ENCODE results near the gene CD4. TPM values are rescaled to one million over a fixed set of nuclear protein-coding genes. Genes with fewer than 3 reads are reported as not detected.

The CD4 gene
- total and polyA plus RNA-seq, 4 donors = 15.9 to 44.8 (median 32.0) TPM

- Histone ChIP-seq H3K27ac (ENCODE audit: low read depth in 1 of 2, low read length in 2 of 2) (peak overlapping the region; percentile 50 to 90), H3K4me1 (ENCODE audit: control insufficient read depth in 4 of 4, insufficient read depth in 4 of 4, low read length in 3 of 4) (peaks cover 10 to 70% (median 61%) of the 10 kb centered on the region in 4 donors), H3K9ac (ENCODE audit: low read depth in 1 of 2, low read length in 2 of 2) (peak overlapping the region; percentile 6 to 40), H3K27me3 (ENCODE audit: control insufficient read depth in 4 of 4, insufficient read depth in 4 of 4, low read length in 3 of 4) (no peaks in the 10 kb centered on the region), H3K4me3 (ENCODE audit: low read depth in 1 of 3, low read length in 3 of 3) (peak overlapping the region in 1 of 3 donors; percentile 26), H3K9me3 (ENCODE audit: control insufficient read depth in 4 of 4, low read length in 3 of 4) (no peaks in the 10 kb centered on the region), H3K36me3 (ENCODE audit: control insufficient read depth in 4 of 4, insufficient read depth in 3 of 4, low read depth in 1 of 4, low read length in 3 of 4) (peaks cover 0 to 3% (median 0%) of the 10 kb centered on the region in 4 donors)
- TF ChIP-seq MAX (IDR thresholded peaks at IDR 0.05) = peak; percentile 66
- TF ChIP-seq FOXA2 (IDR thresholded peaks at IDR 0.05) = no peak
- peak; percentile 74 to 78 for TF ChIP-seq RXRA (IDR thresholded peaks at IDR 0.05)
- TF ChIP-seq ZBTB33 (IDR thresholded peaks at IDR 0.05) = no peak
- peak; percentile 99 to 100 for TF ChIP-seq RAD21 (IDR thresholded peaks at IDR 0.05)
- peak; percentile 22 for TF ChIP-seq ATF3 (IDR thresholded peaks at IDR 0.05)
- peak; percentile 65 to 76 for TF ChIP-seq HNF4A (conservative IDR thresholded peaks at IDR 0.05)
- TF ChIP-seq REST (IDR thresholded peaks at IDR 0.05) = peak; percentile 57
- peak; percentile 64 for TF ChIP-seq SP1 (IDR thresholded peaks at IDR 0.05)
- peak; percentile 68 for TF ChIP-seq YY1 (IDR thresholded peaks at IDR 0.05)
- TF ChIP-seq FOXA1 (IDR thresholded peaks at IDR 0.05) = peak; percentile 42
- TF ChIP-seq NR2F2 (IDR thresholded peaks at IDR 0.05) = peak; percentile 47
- TF ChIP-seq TAF1 (conservative IDR thresholded peaks at IDR 0.05) = no peak
- no peak for TF ChIP-seq EGR1 (IDR thresholded peaks at IDR 0.05; ENCODE audit: low read depth in 2 of 2)
- TF ChIP-seq JUND (IDR thresholded peaks at IDR 0.05) = no peak
- TF ChIP-seq HNF4G (IDR thresholded peaks at IDR 0.05) = no peak
- TF ChIP-seq GABPA (IDR thresholded peaks at IDR 0.05 in 1 of 2, conservative IDR thresholded peaks at IDR 0.05 in 1 of 2) = peak in 1 of 2 donors; percentile 53
- peak; percentile 97 for TF ChIP-seq CTCF (IDR thresholded peaks at IDR 0.05; ENCODE audit: low read depth, low read length, missing input control)
- 4% methylated on average over 35 of the region's 35 CpGs for WGBS
- peak; percentile 92 for DNase-seq (ENCODE audit: low spot score)
Measured at GRCh38 chr12:6778574-6779550, 10.5 kb upstream of the CD4 start.

All from liver (tissue), 9 donors.